GM13976 (cell line): ENCODE data around the gene ADAMTS9.

ENCODE experiments used
- DNase-seq: peaks from one replicate; pipeline ENCODE4 v3.0.0; 2012; ENCODE audit warnings: low spot score
- CTCF ChIP-seq: IDR thresholded peaks from 2 replicates; pipeline ENCODE4 v1.5.1; 2012; ENCODE audit warnings: borderline replicate concordance, mild to moderate bottlenecking; ENCODE audit not compliant: insufficient read depth; ENCODE audit errors: extremely low read depth, missing control alignments, control extremely low read depth
- in situ Hi-C: fragments of 300-500 bp; cut with MboI; formaldehyde crosslinking; loops from one replicate; pipeline ENCODE4 v1.12.0; 2022; ENCODE audit warnings: low sequenced_read_pairs, mixed read lengths, inconsistent platforms; ENCODE audit not compliant: unreplicated experiment

ADAMTS9 gene

GRCh38 chr3:64473466-64473865, 214.3 kb downstream of the ADAMTS9 start:
- TF ChIP-seq CTCF, result no peak
- DNase-seq, result no peak
- in situ Hi-C loops, result loop anchor here (25.0 kb wide), 1 partner anchor 636 kb away; no protein-coding TSS in a partner anchor

- in situ Hi-C loops, result loop anchor here (25.0 kb wide), 1 partner anchor 633 kb away; no protein-coding TSS in a partner anchor
Observed at GRCh38 chr3:64470436-64470835, 217.4 kb downstream of the ADAMTS9 start.

GRCh38 chr3:64467255-64467944, 220.4 kb downstream of the ADAMTS9 start:
- no peak for DNase-seq
- in situ Hi-C loops, result loop anchor here (10.0 to 25.0 kb wide), 2 partner anchors 443 to 630 kb away; partner anchors contain the start of gene PSMD6
- TF ChIP-seq CTCF, result no peak

More at GRCh38 chr3:64470436-64470835, 217.4 kb downstream of the ADAMTS9 start:
- no peak for DNase-seq
- TF ChIP-seq CTCF, result no peak
